Spleen (tissue), 7 donors: ENCODE measurements around the gene DACH1.

ENCODE experiments used
- CTCF ChIP-seq, 11 experiments: fragments of 200-600 bp in 7 of 11; fragments of 450-650 bp in 4 of 11; sonication (generic) in 4 of 11; IDR thresholded peaks in 8 of 11; conservative IDR thresholded peaks in 3 of 11; 1 replicate in 7 of 11; 2 replicates in 4 of 11; pipeline versions ENCODE4 v1.4.0 to v1.8.0; 2016 to 2021; ENCODE audit warnings: antibody characterized with exemption in 11 of 11, inconsistent platforms in 4 of 11, mild to moderate bottlenecking in 1 of 11
- POLR2A ChIP-seq, 3 donors: fragments of 450-650 bp; IDR thresholded peaks; one replicate each; pipeline ENCODE4 v1.5.1; 2017; ENCODE audit warnings: antibody characterized with exemption in 3 of 3, mild to moderate bottlenecking in 1 of 3
- POLR2AphosphoS5 ChIP-seq, 3 donors: sonication (generic); formaldehyde crosslinking; IDR thresholded peaks; one replicate each; pipeline ENCODE4 v1.5.1; 2017; ENCODE audit warnings: antibody characterized with exemption in 3 of 3
- donor health status: DM: no; HTN: no; CAD: no; lungs with moderate emphysema.
- donor health status: DM: no; HTN: no; CAD: no.
- donor health status: DM: no; HTN: no; CAD: no.

DNA sequence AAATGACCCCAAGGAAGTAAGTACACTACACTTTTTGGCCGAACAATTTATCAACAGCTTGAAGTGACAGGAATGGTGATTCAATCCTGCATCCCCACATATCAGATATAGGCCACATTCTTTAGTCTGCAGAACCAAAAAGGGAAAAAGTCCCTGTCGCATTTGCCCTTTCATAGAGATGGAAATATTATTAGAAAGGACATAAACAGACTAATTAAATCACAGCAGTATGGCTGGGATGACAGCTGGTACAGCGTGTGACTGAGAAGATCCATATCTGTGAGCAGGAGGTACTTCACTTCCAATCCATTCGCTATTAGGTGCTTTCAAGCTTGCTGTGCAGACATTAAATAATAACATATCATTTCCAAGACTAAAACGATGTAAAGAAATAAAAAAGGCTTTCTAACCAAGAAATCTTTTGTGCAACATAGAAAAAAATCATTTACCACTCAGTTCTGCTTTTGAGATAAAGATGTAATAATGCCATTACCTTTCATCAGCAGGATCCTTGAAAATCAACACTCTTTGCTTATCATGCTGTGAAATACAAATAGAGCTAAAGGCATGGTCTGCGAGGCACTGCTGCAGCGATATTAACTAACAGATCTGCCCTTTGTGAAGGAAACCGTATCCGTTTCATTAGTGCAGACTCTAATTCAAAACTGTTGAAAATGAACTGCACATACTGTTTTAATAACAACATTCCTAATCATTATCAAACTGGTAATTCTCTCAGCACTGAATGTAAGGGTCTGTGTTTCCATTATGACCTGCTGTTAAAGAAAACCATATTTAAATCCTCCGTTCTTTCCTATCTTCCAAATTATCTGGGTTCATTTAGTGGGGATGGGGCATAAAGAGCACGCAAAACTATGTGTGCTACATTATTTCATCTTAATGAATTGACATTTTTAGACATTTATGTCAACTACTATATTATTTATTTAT lies 245.6 kb downstream of the DACH1 start:
- no peak for TF ChIP-seq CTCF (IDR thresholded peaks at IDR 0.05 in 8 of 11, conservative IDR thresholded peaks at IDR 0.05 in 3 of 11)
- no peak for TF ChIP-seq POLR2AphosphoS5 (IDR thresholded peaks at IDR 0.05)
- TF ChIP-seq POLR2A (IDR thresholded peaks at IDR 0.05) = no peak
